ENCODE results near the gene HS2ST1. TPM values are rescaled to one million over a fixed set of nuclear protein-coding genes. Genes with fewer than 3 reads are reported as not detected.

Gene HS2ST1
- total RNA-seq, 2 donors from 2014 or later, result 11.5 to 11.7 TPM

- H3K4me1 ChIP-seq (replicated peaks), result no peaks in the 10 kb centered on the region
- 8% methylated on average over 2 of the region's 2 CpGs for WGBS
Observed at GRCh38 chr1:86906419-86906818, 8.0 kb upstream of the HS2ST1 start.

GRCh38 chr1:86912281-86912900, 2.0 kb upstream of the HS2ST1 start:
- Histone ChIP-seq H3K27ac (no peak overlapping the region), H3K4me1 (replicated peaks) (no peaks in the 10 kb centered on the region), H3K9me3 (no peaks in the 10 kb centered on the region), H3K27me3 (replicated peaks; ENCODE audit: insufficient read depth) (no peaks in the 10 kb centered on the region), H3K4me3 (peak overlapping the region in 1 of 2 donors; percentile 83), H3K36me3 (no peaks in the 10 kb centered on the region)
- intact Hi-C loops (cut with DNase I), result loop anchor here (5.0 to 10.0 kb wide), 2 partner anchors 80 to 208 kb away; partner anchors contain the start of gene SH3GLB1
- WGBS, result 53% methylated on average over 6 of the region's 6 CpGs
- TF ChIP-seq POLR2A (IDR thresholded peaks at IDR 0.05) (no peak), POLR2AphosphoS5 (IDR thresholded peaks at IDR 0.05) (no peak), CTCF (IDR thresholded peaks at IDR 0.05) (no peak)
- DNase-seq (ENCODE audit: low spot score), result no peak

More at GRCh38 chr1:86906419-86906818, 8.0 kb upstream of the HS2ST1 start:
- no peak overlapping the region for H3K27ac ChIP-seq
- no peaks in the 10 kb centered on the region for H3K36me3 ChIP-seq
- H3K4me3 ChIP-seq, result no peak overlapping the region
- DNase-seq (ENCODE audit: low spot score), result no peak
- TF ChIP-seq POLR2A (IDR thresholded peaks at IDR 0.05), result no peak
- no peak for TF ChIP-seq CTCF (IDR thresholded peaks at IDR 0.05)
- TF ChIP-seq POLR2AphosphoS5 (IDR thresholded peaks at IDR 0.05), result no peak
- H3K9me3 ChIP-seq, result no peaks in the 10 kb centered on the region
- intact Hi-C loops (cut with DNase I), result no loop called here
- H3K27me3 ChIP-seq (replicated peaks; ENCODE audit: insufficient read depth), result no peaks in the 10 kb centered on the region

- H3K27me3 ChIP-seq (replicated peaks; ENCODE audit: insufficient read depth), result no peaks in the 10 kb centered on the region
- H3K27ac ChIP-seq, result peak overlapping the region; percentile 89
- H3K4me1 ChIP-seq (replicated peaks), result no peaks in the 10 kb centered on the region
- no peaks in the 10 kb centered on the region for H3K9me3 ChIP-seq
- no peak for DNase-seq (ENCODE audit: low spot score)
- peak overlapping the region; percentile 83 for H3K4me3 ChIP-seq
- 1% methylated on average over 17 of the region's 17 CpGs for WGBS
- no peak for TF ChIP-seq CTCF (IDR thresholded peaks at IDR 0.05)
- no peak for TF ChIP-seq POLR2AphosphoS5 (IDR thresholded peaks at IDR 0.05)
- TF ChIP-seq POLR2A (IDR thresholded peaks at IDR 0.05), result no peak
- intact Hi-C loops (cut with DNase I), result loop anchor here (5.0 to 10.0 kb wide), 2 partner anchors 81 to 209 kb away; partner anchors contain the start of gene SH3GLB1
- H3K36me3 ChIP-seq, result no peaks in the 10 kb centered on the region
Observed at GRCh38 chr1:86913399-86913895, 988 bp upstream of the HS2ST1 start.

GRCh38 chr1:86913896-86914600, 387 bp upstream of the HS2ST1 start, which contains the start of gene SELENOF:
Gene SELENOF (minus strand): TSS chr1:86914126. CDS start chr1:86914111, 15 bp downstream.
- intact Hi-C loops (cut with DNase I), result loop anchor here (5.0 to 10.0 kb wide), 2 partner anchors 82 to 209 kb away; partner anchors contain the start of gene SH3GLB1
- under 1% methylated on average over 44 of the region's 44 CpGs for WGBS

More at GRCh38 chr1:86913896-86914600, 387 bp upstream of the HS2ST1 start, which contains the start of gene SELENOF:
- Histone ChIP-seq H3K4me3 (peak within 1 kb of the TSS; percentile 83), H3K9me3 (no peaks in the 10 kb centered on the region), H3K27ac (peak within 1 kb of the TSS; percentile 89), H3K36me3 (no peaks in the 10 kb centered on the region), H3K27me3 (replicated peaks; ENCODE audit: insufficient read depth) (no peaks in the 10 kb centered on the region), H3K4me1 (replicated peaks) (no peaks in the 10 kb centered on the region)
- TF ChIP-seq POLR2A (IDR thresholded peaks at IDR 0.05), result peak; percentile 78
- TF ChIP-seq CTCF (IDR thresholded peaks at IDR 0.05), result peak in 2 of 4 experiments; percentile 16 to 21
- TF ChIP-seq POLR2AphosphoS5 (IDR thresholded peaks at IDR 0.05), result peak; percentile 94
- DNase-seq (ENCODE audit: low spot score), result peak; percentile 99
